GM12875 (cell line): ENCODE results near the gene SMARCC1.
A peak's percentile ranks its signal among the peaks of the same experiment; 100 is the strongest.

Experiments
- H3K4me3 ChIP-seq: one replicate; pipeline ENCODE4 v1.5.1; 2011; ENCODE audit warnings: low read depth, low read length, control low read depth
- TF ChIP-seq, protein P1 (sequence below): IDR thresholded peaks from 2 replicates; pipeline ENCODE4 v1.5.1; 2011; ENCODE audit warnings: low read depth, mild to moderate bottlenecking, control low read depth, inconsistent platforms, low read length, moderate library complexity, borderline replicate concordance; ENCODE audit not compliant: insufficient read depth

Gene SMARCC1

DNA sequence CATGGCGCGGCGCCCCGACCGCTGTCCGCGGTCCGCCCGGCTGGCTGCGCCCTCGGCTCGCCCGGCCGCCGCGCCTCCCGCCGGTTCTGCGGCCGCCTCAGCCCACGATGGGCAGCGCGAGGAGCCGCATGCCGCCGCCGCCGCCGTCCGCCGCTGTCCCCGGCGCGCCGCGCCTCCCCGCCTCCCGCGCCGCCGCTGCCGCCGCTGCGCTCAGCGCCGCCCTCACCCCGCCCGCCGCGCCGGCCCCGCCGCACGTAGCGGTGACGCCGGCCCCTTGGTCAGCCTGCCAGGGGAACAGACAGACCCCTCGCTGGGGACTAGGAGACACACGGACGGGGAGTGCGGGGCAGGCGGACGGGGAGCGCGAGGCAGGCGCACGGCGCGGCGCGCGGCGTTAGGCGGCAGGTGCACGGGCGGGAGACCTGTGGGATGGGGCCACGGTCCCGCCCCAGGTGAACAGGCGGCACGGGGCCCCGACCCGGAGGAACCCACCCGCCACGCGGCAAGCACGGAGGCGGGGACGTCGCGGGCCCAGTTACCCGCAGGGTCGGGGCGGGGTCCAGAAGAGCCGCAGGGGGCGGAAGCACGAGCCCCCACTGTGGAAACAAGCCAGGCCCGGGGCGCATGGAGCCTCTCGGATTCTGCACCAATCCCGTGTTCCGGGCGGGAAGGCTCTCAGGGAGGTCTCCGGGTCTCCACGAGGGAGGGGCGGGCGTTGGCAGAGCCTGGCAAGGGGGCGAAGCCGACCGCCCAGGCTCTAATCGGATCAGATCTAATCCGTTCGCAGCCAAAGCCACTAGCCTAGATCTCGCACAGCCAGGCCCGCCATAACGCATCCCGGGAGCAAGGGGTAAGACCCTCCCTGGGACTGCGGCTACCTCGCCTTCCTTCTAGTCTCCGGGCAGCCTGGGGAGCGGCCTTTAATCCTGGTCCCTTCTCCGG, 202.7 kb downstream of the SMARCC1 start, which contains the start of gene CSPG5:
Gene CSPG5, minus strand, starts transcription at position 175 of the 942 bp plus-strand sequence. Its CDS starts 172 bp downstream, at position 3.
- TF ChIP-seq, protein P1, sequence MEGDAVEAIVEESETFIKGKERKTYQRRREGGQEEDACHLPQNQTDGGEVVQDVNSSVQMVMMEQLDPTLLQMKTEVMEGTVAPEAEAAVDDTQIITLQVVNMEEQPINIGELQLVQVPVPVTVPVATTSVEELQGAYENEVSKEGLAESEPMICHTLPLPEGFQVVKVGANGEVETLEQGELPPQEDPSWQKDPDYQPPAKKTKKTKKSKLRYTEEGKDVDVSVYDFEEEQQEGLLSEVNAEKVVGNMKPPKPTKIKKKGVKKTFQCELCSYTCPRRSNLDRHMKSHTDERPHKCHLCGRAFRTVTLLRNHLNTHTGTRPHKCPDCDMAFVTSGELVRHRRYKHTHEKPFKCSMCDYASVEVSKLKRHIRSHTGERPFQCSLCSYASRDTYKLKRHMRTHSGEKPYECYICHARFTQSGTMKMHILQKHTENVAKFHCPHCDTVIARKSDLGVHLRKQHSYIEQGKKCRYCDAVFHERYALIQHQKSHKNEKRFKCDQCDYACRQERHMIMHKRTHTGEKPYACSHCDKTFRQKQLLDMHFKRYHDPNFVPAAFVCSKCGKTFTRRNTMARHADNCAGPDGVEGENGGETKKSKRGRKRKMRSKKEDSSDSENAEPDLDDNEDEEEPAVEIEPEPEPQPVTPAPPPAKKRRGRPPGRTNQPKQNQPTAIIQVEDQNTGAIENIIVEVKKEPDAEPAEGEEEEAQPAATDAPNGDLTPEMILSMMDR: no peak
- peak within 1 kb of the TSS; percentile 59 for H3K4me3 ChIP-seq

- peak overlapping the region; percentile 59 for H3K4me3 ChIP-seq
- TF ChIP-seq, protein P1: no peak
These were observed 203.5 kb downstream of the SMARCC1 start for GRCh38 chr3:47578119-47578632.

GRCh38 chr3:47577583-47578118, 204.0 kb downstream of the SMARCC1 start:
- TF ChIP-seq, protein P1: no peak

GRCh38 chr3:47573190-47574172, 208.2 kb downstream of the SMARCC1 start:
- TF ChIP-seq, protein P1: no peak

More at GRCh38 chr3:47577583-47578118, 204.0 kb downstream of the SMARCC1 start:
- H3K4me3 ChIP-seq: peak overlapping the region; percentile 31

DNA sequence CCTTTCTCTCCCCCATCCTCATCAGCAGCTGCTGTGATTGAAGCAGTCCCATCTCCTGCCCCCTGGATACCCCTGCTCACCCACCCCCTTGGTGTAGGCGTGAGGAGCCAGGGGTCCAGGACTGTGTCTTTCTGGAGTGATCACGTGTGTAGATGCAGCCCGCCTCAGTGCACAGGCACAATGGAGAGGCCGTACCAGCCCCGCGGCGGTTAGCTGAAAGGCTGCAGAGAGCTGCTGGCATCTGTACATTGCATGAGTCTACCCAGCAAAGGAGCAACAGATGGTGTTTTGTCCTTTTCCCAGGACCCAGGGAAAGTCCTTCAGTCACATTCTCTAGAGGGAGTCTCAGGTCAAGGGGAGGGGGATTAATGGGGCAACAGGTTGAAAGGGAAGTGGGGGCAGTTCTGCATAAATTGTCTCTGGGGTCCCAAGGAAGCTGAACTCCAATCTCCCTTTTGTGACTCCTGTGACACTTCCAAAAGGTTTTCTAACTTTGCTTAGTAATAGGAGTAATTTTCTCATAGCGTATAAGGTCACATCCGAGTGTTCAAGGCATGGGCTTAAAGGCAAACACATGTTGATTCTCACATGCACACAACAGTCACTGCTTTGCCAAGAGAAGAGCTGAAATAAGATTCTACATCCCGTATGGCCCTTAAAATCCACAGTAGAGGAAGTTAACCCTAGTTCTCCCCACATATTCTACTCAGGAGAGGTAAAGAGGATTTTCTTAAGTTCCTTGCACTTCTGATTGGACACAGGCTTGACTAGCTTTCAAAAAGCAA, 210.1 kb downstream of the SMARCC1 start:
- TF ChIP-seq, protein P1: no peak
- H3K4me3 ChIP-seq: no peak overlapping the region

More at GRCh38 chr3:47573190-47574172, 208.2 kb downstream of the SMARCC1 start:
- H3K4me3 ChIP-seq: no peak overlapping the region

DNA sequence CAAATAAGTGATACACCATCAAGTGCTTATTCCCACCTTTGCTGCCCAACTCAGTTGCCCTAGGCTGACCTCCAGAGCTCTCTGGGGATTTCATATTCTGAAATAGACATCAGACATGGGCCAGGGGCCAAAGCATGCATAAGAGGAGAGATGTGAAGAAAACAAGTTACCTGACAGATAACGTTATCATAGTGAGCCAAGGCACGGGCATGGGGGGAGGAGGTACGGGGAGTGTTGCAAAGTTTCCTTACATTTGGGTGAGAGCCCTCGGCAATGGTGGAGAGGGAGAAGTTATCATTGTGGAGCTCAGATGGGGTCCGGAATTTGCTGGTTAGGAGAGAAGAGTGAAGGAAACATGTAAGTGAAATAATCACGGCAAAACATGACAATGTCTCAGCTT, 212.8 kb downstream of the SMARCC1 start:
- TF ChIP-seq, protein P1: no peak
- H3K4me3 ChIP-seq: no peak overlapping the region
